C4-2B (cell line): ENCODE measurements around the gene PIKFYVE.

ENCODE experiments used
- H3K27ac ChIP-seq: fragments of 450-650 bp; 2 replicates; pipeline ENCODE4 v1.5.1; 2017
- CTCF ChIP-seq: fragments of 450-650 bp; conservative IDR thresholded peaks from 2 replicates; pipeline ENCODE4 v1.5.1; 2017; ENCODE audit warnings: mild to moderate bottlenecking
- ZFX ChIP-seq: fragments of 450-650 bp; IDR thresholded peaks from 2 replicates; pipeline ENCODE4 v1.6.1; 2017

The PIKFYVE gene

GRCh38 chr2:208239770-208240493 is 26.1 kb upstream of the PIKFYVE start:
- H3K27ac ChIP-seq: no peak overlapping the region
- TF ChIP-seq ZFX: no peak
- TF ChIP-seq CTCF: no peak

GRCh38 chr2:208240619-208241209 is 25.3 kb upstream of the PIKFYVE start:
- H3K27ac ChIP-seq: peak overlapping the region; percentile 35; the same call in 1 of the 2 replicates
- TF ChIP-seq CTCF: no peak
- TF ChIP-seq ZFX: no peak

- no peak overlapping the region for H3K27ac ChIP-seq
- TF ChIP-seq CTCF (no peak), ZFX (no peak)
These were observed 21.6 kb upstream of the PIKFYVE start for GRCh38 chr2:208244422-208244821.

GRCh38 chr2:208245746-208246145 is 20.3 kb upstream of the PIKFYVE start:
- TF ChIP-seq ZFX: no peak
- TF ChIP-seq CTCF: no peak
- H3K27ac ChIP-seq: no peak overlapping the region

- H3K27ac ChIP-seq: no peak overlapping the region
- TF ChIP-seq CTCF: no peak
- no peak for TF ChIP-seq ZFX
These were observed 17.5 kb upstream of the PIKFYVE start for GRCh38 chr2:208248601-208249000.

- peak overlapping the region; percentile 42; the same call in 1 of the 2 replicates for H3K27ac ChIP-seq
- TF ChIP-seq CTCF (no peak), ZFX (no peak)
These were observed 16.8 kb upstream of the PIKFYVE start for GRCh38 chr2:208249296-208249695.

GRCh38 chr2:208250388-208250787 is 15.7 kb upstream of the PIKFYVE start:
- H3K27ac ChIP-seq: no peak overlapping the region

More at GRCh38 chr2:208250388-208250787, 15.7 kb upstream of the PIKFYVE start:
- TF ChIP-seq CTCF (no peak), ZFX (no peak)
